Psoas muscle (tissue), 8 donors: ENCODE measurements around the gene SOX8. TPM values are rescaled to one million over a fixed set of nuclear protein-coding genes. Genes with fewer than 3 reads are reported as not detected.
A peak's percentile ranks its signal among the peaks of the same experiment; 100 is the strongest.

ENCODE experiments used
- ATAC-seq, 4 donors: fragments of 200-7000 bp; cut with Tn5 transposase; one replicate each; pipeline ENCODE4 v1.9.1; 2020; ENCODE audit warnings: moderate library complexity in 3 of 4, mild to moderate bottlenecking in 2 of 4
- DNase-seq, 2 donors: peaks; one replicate each; pipeline ENCODE4 v3.0.0-alpha.2; 2020
- H3K27ac ChIP-seq: fragments of 200-600 bp; one replicate; pipeline ENCODE4 v1.8.0; 2022
- H3K27me3 ChIP-seq, 3 donors: fragments of 200-600 bp in 1 of 3; one replicate each; pipeline versions ENCODE4 v1.6.1 to v1.8.0; 2013 to 2022; ENCODE audit warnings: low read length in 2 of 3, mild to moderate bottlenecking in 2 of 3, moderate library complexity in 1 of 3; ENCODE audit not compliant: insufficient read depth in 3 of 3
- H3K36me3 ChIP-seq, 2 donors: fragments of 200-600 bp in 1 of 2; one replicate each; pipeline versions ENCODE4 v1.6.1 to v1.8.0; 2013 to 2022; ENCODE audit warnings: low read depth in 1 of 2, mild to moderate bottlenecking in 1 of 2, moderate library complexity in 1 of 2; ENCODE audit not compliant: insufficient read depth in 1 of 2
- H3K4me1 ChIP-seq: fragments of 200-600 bp; one replicate; pipeline ENCODE4 v1.8.0; 2022
- H3K4me3 ChIP-seq: fragments of 200-600 bp; one replicate; pipeline ENCODE4 v1.8.0; 2022; ENCODE audit warnings: mild to moderate bottlenecking
- H3K9me3 ChIP-seq: fragments of 200-600 bp; one replicate; pipeline ENCODE4 v1.8.0; 2022
- CTCF ChIP-seq: fragments of 200-600 bp; IDR thresholded peaks from one replicate; pipeline ENCODE4 v1.8.0; 2022; ENCODE audit warnings: antibody characterized with exemption
- WGBS, 3 donors: extraction: QIAGEN DNeasy Blood & Tissue Kit; methylation state at CpG; one replicate each; pipeline versions ENCODE4 v1.1.6 to v1.1.7; 2013; 5-methylcytosine and 5-hydroxymethylcytosine counted together
- intact Hi-C, 2 donors: fragments of 100-400 bp; cut with DNase I; formaldehyde crosslinking; loops; one replicate each; pipeline versions ENCODE4 v1.11.0 to v1.14.2; 2022
- polyA plus RNA-seq, 3 donors: library from polyadenylated mRNA; stranded (reverse); fragments of 200-250 nt; gene quantifications; one replicate each; pipeline ENCODE4 v1.2.3, GENCODE V29; 2013
- total RNA-seq, 4 donors: library from RNA; stranded (reverse); fragmentation: NEBNext Ultra II Directional in 2 of 4; extraction: Animal tissue kit (Norgen Biotek cat#: 25700) in 2 of 4; gene quantifications; one replicate each; pipeline versions ENCODE4 v1.2.1 to v1.2.4, GENCODE V29; 2021 to 2023
- donor health status: healthy with polysubstance abuse.
- donor health status: DM: no; HTN: no; CAD: no; lungs with moderate emphysema.
- donor health status: Bipolar disorder and iron deficiency.
- donor health status: healthy.
- donor health status: DM: yes; HTN: yes; CAD: no.
- donor health status: DM: no; HTN: no; CAD: no.
- donor health status: DM: no; HTN: no; CAD: no.
- donor health status: DM: yes; HTN: yes; CAD: no.

Gene SOX8
- total and polyA plus RNA-seq, 7 donors: 0.45 to 5.0 (median 0.74) TPM

GRCh38 chr16:1002399-1003166, 21.0 kb downstream of the SOX8 start:
- WGBS, 3 donors: 57 to 68% (median 58%) methylated on average over 43 to 46 of the region's 46 CpGs
- H3K27ac ChIP-seq: no peak overlapping the region
- H3K27me3 ChIP-seq: peaks cover 0 to 64% (median 23%) of the 10 kb centered on the region in 3 donors
- H3K4me3 ChIP-seq: no peak overlapping the region
- intact Hi-C loops: no loop called here
- no peaks in the 10 kb centered on the region for H3K4me1 ChIP-seq
- ATAC-seq: peak; percentile 36 to 70 (median 62)
- no peaks in the 10 kb centered on the region for H3K36me3 ChIP-seq
- no peaks in the 10 kb centered on the region for H3K9me3 ChIP-seq
- no peak for TF ChIP-seq CTCF
- peak in 1 of 2 donors; percentile 63 for DNase-seq

GRCh38 chr16:1003391-1004347, 22.1 kb downstream of the SOX8 start:
- Histone ChIP-seq H3K27ac (no peak overlapping the region), H3K36me3 (no peaks in the 10 kb centered on the region), H3K4me3 (no peak overlapping the region), H3K27me3 (peaks cover 0 to 64% (median 31%) of the 10 kb centered on the region in 3 donors), H3K9me3 (no peaks in the 10 kb centered on the region), H3K4me1 (no peaks in the 10 kb centered on the region)
- intact Hi-C loops: no loop called here
- DNase-seq (no peak), ATAC-seq (no peak)
- no peak for TF ChIP-seq CTCF
- 78 to 84% (median 82%) methylated on average over 34 to 41 of the region's 41 CpGs for WGBS, 3 donors

- H3K4me1 ChIP-seq: no peaks in the 10 kb centered on the region
- TF ChIP-seq CTCF: no peak
- H3K27me3 ChIP-seq: peaks cover 0 to 61% (median 28%) of the 10 kb centered on the region in 3 donors
- DNase-seq (no peak), ATAC-seq (no peak)
- intact Hi-C loops: no loop called here
- no peak overlapping the region for H3K4me3 ChIP-seq
- 80 to 83% (median 81%) methylated on average over 11 of the region's 11 CpGs for WGBS, 3 donors
- H3K27ac ChIP-seq: no peak overlapping the region
- no peaks in the 10 kb centered on the region for H3K9me3 ChIP-seq
- no peaks in the 10 kb centered on the region for H3K36me3 ChIP-seq
Measured at GRCh38 chr16:1005286-1005685, 23.7 kb downstream of the SOX8 start.

GRCh38 chr16:1006781-1007180, 25.2 kb downstream of the SOX8 start:
- DNase-seq: no peak

More at GRCh38 chr16:1006781-1007180, 25.2 kb downstream of the SOX8 start:
- Histone ChIP-seq H3K36me3 (no peaks in the 10 kb centered on the region), H3K9me3 (no peaks in the 10 kb centered on the region), H3K4me1 (no peaks in the 10 kb centered on the region), H3K4me3 (no peak overlapping the region), H3K27ac (no peak overlapping the region), H3K27me3 (peaks cover 0 to 58% (median 19%) of the 10 kb centered on the region in 3 donors)
- no peak for TF ChIP-seq CTCF
- intact Hi-C loops: no loop called here
- ATAC-seq: no peak
- WGBS, 3 donors: 92 to 97% (median 95%) methylated on average over 25 of the region's 25 CpGs
